CD4-positive, alpha-beta T cell treated with Interleukin-1 beta for 1 hour (primary cell): ENCODE measurements around the gene TTBK1.

ENCODE experiments used
- DNase-seq, 2 donors: peaks; one replicate each; pipeline ENCODE4 v3.0.0-alpha.2; 2020 to 2022

Gene TTBK1

DNA sequence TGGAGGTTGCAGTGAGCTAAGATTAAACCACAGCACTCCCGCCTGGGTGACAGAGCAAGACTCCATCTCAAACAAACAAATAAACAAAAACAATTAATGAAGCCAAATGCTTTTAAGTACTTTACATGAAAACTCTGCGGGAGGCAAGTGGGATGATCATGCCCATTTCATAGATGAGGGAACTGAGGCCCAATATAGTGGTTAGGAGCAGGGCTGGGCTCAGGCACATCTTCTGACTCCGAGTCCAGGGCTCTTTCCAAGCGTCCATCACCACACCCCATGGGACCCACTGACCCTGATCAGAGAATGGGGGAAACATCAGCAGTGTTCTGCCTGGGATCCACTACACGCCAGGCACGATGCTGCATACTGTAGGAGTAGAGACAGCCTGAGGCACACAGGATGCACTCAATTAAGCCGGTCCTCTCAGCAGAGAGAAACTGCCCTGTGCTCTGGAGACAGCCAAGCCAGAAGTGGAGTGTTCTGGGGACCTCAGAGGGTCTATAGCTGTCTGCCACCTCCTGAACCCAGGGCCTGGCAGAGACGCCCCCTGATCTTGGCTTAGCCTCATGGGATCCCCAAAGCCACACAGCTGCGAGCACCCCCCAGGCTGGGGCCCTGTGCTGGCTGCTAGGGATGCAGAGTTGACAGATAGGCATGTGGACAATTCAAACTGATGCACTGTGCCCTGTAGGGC lies 13.5 kb downstream of the TTBK1 start:
- DNase-seq, result no peak

DNA sequence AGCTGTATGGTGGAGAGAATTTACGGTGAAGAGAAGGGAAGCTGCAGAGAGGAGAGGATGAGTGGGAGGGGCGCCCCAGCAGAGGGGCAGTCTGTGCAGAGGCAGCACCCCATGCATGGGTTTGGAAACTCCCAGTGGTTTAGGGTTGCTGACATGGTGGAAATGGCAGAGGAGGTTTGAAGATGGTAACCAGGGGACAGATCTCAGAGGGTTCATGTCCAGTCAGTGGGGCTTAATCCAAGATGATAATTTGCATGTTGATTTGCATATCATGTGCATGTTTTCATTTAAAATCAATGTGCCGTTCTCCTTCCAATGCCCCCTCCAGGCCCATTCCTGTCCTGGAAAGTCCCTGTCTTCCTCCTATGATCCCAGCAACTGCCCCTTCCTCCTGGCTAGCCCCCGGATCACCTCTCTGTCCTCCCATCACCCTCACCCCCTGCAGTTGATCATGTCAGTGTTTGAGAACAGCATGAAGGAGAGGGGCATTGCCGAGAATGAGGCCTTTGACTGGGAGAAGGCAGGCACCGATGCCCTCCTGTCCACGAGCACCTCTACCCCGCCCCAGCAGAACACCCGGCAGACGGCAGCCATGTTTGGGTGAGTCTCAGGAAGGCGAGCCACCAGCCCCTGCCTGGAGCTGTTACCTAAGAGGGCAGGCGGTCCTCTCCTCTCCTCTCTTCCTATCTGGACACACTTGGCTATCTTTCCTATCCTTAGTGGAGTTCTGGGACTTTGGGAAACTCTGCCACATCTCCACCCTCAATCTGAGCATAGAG lies 14.3 kb downstream of the TTBK1 start:
- no peak for DNase-seq

DNA sequence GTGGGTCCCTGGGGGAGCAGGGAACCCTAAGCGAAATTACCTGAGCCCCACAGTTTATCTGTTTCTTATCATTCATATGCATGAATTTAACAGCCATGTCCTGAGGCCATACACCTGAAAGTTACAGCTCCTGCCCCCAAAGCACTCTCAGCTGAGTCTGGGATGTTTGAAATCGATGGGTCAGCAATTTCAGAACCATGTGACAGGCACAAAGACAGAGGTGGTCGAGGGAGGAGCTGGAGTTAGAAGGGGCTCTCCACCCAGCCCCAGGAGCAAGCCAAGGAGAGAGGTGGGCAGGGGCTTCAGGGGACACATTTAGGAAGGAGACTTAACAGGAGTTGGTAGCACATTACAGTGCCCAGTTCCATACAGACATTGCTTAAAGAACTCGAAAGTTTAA lies 14.9 kb downstream of the TTBK1 start:
- no peak for DNase-seq

DNA sequence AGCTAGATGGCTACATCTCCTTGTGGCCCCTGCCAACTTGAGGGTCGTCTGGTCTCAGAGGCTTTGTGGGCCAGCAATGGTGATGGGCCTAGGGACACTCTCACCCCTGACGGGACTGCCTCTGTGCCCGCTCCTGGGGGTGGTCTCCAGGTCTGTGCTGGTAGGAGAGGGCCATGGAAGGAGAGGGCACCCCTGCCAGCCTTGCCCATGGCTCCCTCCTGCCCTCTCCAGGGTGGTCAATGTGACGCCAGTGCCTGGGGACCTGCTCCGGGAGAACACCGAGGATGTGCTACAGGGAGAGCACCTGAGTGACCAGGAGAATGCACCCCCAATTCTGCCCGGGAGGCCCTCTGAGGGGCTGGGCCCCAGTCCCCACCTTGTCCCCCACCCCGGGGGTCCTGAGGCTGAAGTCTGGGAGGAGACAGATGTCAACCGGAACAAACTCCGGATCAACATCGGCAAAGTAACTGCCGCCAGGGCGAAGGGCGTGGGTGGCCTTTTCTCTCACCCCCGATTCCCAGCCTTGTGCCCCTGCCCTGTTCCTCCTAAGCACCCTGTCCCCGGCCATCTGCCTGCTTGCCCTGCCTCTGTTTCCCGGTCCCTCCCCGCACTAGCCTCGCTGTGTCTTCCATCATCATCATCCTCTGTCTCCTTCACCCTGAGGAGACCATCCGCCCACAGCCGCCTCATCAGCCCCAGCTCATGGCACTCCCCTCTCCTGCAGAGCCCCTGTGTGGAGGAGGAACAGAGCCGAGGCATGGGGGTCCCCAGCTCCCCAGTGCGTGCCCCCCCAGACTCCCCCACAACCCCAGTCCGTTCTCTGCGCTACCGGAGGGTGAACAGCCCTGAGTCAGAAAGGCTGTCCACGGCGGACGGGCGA lies 15.8 kb downstream of the TTBK1 start:
- DNase-seq, result no peak

DNA sequence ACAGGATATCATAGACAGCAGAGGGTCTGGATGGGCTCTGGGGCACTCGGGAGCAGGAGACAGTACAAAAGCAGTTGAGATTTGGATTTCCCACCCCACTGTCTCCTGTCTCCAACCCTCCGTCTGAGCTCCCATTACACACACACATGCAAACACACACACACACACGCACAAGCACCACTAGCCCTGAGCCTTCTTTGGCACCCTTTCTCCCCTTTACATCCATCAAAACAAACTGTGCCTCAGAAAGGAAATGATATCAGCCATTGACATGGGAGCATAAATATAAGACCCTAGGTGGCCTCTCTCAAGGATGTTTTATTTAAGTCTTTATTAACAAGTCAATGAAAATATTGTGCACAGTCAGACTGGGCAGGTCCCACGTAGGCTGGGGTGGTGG lies 17.5 kb downstream of the TTBK1 start:
- DNase-seq, result no peak

DNA sequence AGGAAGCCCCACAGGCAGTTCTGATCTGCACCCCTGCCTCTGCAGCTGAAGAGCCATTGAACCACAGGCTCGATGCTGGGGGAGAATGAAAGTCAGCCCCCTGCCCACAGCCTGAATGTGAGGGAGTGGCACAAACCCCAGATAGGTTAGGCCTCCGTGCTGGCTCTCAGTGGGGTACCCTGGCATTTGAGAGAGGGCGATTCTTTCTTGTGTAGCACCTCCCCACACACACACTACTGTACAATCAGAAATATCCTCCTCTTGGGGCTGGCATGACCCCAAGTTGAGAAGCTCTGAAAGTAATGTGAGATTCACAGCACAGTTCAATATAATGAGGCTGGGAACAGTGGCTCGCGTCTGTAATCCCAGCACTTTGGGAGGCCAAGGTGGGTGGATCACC lies 17.9 kb downstream of the TTBK1 start:
- no peak for DNase-seq

DNA sequence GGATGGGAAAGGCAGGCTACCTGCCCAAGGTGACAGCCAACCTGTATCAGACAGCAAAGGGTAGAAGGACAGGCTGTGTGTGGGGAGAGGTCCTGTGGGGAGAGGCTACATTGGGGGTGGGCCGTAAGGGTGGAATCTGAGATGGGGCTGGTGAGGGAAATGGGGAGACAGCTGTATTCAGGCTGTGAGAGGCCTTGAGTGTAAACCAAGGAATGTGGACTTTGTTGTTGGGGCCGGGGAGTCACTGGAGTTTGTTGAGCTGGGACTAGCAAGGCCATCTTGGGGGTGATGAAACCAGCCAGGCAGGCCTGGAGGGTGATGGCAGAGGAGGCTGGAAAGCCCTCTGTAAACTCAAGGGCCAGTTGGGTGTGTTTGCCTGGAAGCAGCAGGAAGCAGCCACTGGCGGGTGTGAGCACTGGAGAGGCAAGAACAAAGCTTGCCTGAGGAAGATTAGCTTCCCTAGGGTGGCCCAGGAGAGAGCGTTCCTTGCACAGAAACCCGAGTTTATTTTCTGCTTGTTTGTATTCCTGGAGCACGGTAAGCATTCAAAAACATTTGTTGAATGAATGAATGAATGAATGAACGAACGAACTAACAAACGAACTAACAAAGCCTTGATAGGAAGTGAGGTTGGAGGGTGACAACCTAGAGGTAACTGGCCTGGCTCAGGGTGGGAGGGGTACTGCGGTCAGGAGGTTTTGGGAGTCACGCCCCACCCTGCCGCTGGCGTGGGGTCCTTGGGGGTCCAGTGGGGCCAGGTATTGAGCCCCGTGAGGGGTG lies 18.9 kb downstream of the TTBK1 start:
- DNase-seq, result no peak

DNA sequence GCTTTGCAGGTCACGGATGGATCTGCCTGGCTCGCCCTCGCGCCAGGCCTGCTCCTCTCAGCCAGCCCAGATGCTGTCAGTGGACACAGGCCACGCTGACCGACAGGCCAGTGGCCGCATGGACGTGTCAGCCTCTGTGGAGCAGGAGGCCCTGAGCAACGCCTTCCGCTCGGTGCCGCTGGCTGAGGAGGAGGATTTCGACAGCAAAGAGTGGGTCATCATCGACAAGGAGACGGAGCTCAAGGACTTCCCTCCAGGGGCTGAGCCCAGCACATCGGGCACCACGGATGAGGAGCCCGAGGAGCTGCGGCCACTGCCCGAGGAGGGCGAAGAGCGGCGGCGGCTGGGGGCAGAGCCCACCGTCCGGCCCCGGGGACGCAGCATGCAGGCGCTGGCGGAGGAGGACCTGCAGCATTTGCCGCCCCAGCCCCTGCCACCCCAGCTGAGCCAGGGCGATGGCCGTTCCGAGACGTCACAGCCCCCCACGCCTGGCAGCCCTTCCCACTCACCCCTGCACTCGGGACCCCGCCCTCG lies 19.6 kb downstream of the TTBK1 start:
- DNase-seq, result no peak

DNA sequence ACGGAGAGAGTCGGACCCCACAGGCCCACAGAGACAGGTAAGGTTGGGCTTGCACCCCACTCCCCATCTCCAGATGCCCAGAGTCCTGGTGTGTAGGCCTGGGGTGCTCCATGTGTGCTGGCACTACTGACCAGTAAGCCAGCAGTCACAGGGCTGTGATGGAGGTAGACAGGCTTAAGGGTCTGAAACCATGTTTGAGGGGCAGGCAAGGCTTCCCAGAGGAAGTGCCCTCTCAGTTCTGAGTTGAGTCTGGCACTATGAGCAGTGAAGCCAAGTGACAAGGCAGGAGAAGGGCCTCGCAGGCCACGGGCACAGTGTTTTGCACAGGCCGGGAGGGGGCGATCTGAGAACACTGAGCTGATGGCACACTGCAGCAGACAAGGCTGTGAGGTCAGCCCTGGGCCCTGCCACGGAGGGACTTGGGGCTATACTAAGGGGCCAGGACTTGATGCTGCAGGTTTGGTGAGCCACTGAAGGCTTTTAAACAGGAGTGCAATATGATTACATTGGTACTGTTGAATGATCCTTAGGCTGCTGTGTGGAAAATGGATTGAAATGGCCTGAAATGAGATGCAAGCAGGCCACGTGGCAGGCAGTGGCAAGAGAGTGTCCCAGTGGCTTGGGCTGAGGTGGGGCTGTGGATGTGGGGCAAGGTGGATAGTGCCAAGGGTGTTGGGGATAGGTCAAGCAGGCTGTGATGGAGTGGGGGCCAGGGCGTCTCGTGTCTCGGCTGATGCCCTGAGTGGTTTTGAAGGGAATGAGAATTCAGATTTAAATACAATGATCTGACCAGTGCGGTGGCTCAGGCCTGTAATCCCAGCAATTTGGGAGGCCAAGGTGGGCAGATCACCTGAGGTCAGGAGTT lies 20.3 kb downstream of the TTBK1 start:
- peak; percentile 78 for DNase-seq

DNA sequence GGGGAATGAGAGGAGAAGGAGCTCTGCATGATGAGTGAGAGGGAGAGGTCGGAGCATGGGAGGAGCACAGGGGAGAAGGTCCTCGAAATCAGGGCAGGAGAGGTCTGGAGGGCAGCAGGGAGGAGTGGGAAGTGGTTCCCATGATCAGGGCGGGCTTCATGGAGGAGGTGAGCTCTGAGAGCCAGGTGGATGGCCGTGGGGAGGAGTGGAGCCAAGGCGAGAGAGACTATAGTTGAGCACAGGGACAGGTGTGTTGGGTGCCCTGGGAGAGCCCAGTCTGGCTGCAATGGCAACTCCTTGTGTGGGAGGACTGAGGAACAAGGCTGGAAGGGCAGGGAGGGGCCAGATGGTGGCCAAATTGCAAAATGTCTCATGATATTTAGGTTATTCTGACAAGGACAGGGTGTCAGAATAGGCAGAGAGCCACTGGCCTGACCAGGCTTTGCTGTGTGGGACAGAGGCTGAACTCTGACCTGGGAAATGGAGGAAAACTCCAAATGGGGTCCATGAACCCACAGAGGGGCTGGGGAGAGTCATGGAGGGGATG lies 21.4 kb downstream of the TTBK1 start:
- DNase-seq, result no peak

DNA sequence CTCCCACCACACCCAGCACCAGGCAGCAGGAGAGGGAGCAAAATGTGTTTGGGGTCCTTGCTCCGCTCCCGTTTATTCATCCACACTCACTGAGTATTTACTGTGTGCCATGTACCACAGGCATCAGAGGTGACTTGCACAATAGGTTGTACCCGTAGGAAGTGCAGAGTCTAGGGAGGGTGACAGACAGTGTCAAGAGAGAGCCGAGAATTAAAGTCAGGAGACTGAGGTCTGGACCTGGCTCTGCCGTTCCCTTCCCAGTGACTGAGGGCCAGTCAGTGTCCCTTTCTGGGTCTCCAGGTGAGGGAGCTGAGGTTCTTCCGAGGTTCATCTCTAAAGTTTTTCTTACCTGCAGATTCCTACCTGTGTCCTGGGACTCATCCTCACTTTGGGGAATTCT lies 22.3 kb downstream of the TTBK1 start:
- DNase-seq, result no peak

DNA sequence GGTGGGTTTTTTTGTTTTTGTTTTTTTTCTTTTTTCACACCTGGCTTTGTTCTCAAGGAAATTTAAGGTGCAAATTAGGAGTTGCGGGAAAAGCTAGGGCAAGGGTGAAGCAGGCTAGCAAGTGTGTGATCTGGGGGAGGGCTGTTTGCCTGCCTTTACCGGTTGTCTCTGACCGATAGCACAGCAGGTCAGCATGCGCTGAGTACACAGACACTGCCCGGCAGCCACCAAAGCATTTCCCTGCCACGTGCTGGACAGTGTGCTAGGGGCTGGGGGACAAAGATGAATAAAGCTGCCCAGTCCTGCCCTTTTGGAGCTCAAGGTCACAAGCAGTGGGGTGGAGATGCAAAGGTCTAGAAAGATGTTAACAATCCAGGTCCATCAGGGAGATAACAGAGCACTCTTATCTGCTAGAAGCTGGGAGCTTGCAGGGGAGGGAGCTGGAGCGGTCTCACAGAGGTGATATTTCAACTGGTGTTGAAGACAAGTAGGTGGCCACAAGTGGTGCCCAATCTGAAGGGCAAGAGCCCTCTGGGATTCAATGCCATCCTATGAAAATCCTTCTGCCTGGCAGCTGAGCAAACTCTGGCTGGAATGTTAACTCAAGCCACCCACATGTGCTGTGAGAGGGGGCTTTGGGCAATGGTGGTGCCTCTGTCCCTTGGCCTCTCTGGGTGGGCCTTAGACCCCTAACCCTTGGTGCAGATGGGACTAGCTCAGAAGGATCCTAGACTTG lies 24.5 kb downstream of the TTBK1 start:
- DNase-seq, result no peak

DNA sequence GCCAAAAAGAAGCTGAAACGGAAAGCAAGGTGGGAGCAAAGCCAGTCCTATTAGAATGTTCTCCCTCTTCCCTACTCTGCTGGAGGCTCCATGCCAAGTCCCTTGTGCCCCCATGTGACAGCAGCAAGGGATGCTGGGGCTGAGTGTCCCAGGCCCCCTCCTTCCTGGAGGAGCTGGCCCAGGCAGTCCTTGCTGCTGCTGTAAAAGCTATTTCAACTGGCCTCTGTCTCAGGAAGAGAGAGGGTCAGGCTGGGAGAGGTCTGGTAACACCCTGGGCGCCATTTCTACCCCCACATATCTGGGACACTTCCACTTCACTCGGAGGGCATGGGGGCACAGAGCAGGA lies 25.0 kb downstream of the TTBK1 start:
- no peak for DNase-seq

DNA sequence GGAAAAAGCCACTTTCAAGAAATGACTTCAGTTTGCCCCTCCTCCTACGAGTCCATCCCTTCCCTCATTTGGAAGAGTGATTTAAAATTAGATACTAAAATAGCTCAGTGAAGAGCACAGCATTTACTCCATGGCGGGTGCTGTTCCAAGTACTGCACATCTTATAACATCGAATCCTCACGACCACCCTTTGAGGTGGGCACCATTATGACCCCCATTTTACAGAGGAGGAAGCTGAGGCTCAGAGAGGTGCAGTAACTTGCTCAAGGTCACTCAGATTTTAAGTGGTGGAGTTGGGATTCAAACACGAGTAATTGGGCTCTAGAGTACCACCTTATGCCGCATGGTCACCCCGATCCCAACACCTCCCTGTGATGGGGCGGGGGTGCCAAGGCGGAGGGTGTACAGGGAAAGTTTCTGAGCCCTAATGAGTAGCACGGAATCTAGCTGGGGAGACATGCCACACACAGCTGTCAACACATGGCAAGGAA lies 25.5 kb downstream of the TTBK1 start:
- DNase-seq, result no peak

DNA sequence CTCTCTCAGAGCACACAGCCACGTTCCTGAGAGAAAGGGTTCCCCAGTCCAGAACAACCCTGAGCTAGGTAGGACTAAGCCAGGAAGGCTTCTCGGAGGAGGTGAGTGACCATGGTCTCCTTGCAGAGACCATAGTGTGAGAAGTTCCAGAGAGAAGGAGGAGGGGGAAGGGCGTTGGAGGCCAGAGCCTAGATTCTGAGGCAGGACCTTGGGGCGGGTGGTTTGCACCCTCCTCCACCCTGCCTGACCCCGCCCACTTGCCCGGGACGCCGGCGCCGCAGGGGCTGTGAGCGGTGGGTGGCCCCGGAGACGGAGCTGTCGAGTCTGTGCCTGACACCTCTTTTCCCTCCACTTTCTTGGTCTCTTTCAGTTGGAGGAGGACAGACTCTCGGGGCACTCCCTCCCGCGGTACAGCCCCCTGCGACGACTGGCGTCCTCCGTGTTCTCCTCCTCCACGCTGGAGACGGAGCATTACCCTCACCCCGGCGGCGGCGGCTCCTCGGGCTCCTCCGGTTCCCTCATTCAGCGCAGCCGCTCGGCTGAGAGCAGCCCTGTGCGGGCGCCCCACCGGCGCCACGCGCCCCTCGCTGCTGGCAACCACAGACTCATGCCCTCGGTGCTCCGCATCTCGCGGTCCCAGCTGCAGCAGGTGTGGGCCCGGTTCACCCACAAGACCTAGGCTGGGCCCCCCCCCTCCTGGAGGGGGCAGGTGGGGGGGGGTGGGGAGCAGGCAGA lies 26.2 kb downstream of the TTBK1 start:
- peak; percentile 30 to 44 for DNase-seq

DNA sequence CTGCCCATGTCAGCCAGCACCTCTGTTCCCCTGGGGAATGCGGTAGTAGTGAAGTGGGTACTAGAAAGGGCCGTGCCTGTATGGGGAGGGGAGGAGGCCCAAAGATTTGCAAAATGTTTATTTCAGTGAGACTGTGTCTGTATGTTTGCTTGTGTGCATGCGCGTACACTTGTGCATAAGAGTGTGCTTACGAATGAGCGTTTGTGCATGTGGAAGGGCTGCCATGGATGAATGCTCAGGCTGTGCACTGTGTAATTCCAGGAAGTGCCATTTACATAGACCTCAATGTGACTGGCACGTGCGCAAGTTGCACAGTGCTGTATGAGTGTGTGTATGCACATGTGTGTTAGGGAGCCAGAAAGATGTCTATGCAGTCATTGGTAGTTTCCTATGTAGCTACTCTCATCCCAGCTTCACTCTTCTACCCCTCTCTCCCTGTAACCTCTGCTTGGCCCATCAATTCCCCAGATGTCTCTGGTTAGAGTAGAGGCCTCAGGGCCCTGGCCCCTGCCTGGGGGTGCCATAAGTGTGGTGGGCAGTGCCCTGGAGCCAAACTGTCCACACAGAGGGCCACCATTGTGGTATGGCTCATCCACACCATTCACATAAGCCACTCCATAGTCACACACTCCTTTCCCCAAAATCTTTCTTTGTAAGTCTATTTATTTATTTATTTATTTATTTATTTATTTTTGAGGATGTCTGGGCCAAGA lies 28.0 kb downstream of the TTBK1 start:
- DNase-seq, result peak in 1 of 2 donors; percentile 4

DNA sequence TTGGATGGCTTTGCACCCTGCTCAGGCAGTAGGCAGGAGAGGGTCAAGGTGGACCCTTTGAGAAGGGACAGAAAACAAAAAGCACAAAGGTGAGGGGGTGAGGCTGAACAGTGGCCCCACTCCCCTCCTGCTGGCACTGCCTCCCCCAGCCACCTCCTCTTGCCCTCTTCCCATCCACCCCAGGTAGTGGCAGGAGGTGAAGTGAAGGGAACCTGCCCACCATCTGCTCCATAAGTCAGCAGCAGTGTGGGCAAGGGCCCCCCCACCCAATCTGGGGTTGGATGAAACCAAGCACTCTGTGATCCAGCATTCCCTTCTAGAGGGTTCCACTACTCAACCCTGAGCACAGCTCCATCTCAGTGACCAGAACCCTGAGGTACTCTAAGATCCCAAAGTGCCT lies 28.7 kb downstream of the TTBK1 start:
- DNase-seq, result no peak

DNA sequence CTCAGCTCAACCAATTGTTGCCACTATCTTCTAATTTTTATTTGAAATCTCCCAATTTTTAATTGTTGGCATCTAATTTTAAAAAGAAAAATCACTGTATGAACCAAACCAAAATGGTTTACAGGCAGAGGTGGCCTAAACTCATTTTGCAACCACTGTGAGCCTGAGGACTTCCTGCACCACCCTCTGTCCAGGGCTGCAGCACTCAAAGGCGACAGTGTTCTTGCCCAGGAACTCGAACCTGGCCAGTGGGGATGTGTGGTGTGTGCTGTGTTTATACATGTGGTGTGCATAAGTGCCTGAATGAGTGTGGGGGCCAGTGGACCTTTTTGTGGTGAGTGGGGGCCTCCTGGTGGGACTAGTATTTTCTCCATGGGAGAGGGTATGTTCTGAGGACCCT lies 30.4 kb downstream of the TTBK1 start:
- no peak for DNase-seq
